H1 (cell line): ENCODE results near the gene RAPGEF5. TPM values are rescaled to one million over a fixed set of nuclear protein-coding genes. Genes with fewer than 3 reads are reported as not detected.

Experiments used
- CHD7 ChIP-seq: fragments of 300-600 bp; sonication (generic); IDR thresholded peaks from 2 replicates; pipeline ENCODE4 v1.7.1; 2012; ENCODE audit warnings: low read length, moderate library complexity, mild to moderate bottlenecking, inconsistent platforms; ENCODE audit not compliant: insufficient replicate concordance
- E2F6 ChIP-seq: IDR thresholded peaks from 2 replicates; pipeline ENCODE4 v1.6.1; 2012; ENCODE audit warnings: inconsistent platforms
- GABPA ChIP-seq: IDR thresholded peaks from 2 replicates; pipeline ENCODE4 v1.6.1; 2011; ENCODE audit warnings: mild to moderate bottlenecking, low read length, moderate library complexity, borderline replicate concordance; ENCODE audit not compliant: insufficient read depth
- JUND ChIP-seq: IDR thresholded peaks from 2 replicates; pipeline ENCODE4 v1.6.1; 2011; ENCODE audit warnings: mild to moderate bottlenecking, improper control_type of control experiment, low read length
- NRF1 ChIP-seq: IDR thresholded peaks from 2 replicates; pipeline ENCODE4 v1.6.1; 2011; ENCODE audit warnings: mild to moderate bottlenecking, low read depth, low read length, improper control_type of control experiment
- TCF12 ChIP-seq: IDR thresholded peaks from 2 replicates; pipeline ENCODE4 v1.6.1; 2011; ENCODE audit warnings: low read depth, mild to moderate bottlenecking, low read length
- USF2 ChIP-seq: IDR thresholded peaks from 2 replicates; pipeline ENCODE4 v1.6.1; 2011; ENCODE audit warnings: low read length, improper control_type of control experiment
- polyA plus RNA-seq, 7 experiments: library from polyadenylated mRNA; depleted of rRNA in 3 of 7; stranded (reverse) in 5 of 7; unstranded in 2 of 7; fragments of >200 nt in 5 of 7; fragments of 200-250 nt in 2 of 7; gene quantifications; 1 replicate in 5 of 7; 2 replicates in 1 of 7; 4 replicates in 1 of 7; pipeline versions ENCODE4 v1.2.1 to v1.2.3, GENCODE V29; 2011 to 2013; ENCODE audit warnings: missing spikeins in 2 of 7, mixed read lengths in 2 of 7
- total RNA-seq: library from RNA; stranded (reverse); fragmentation: NEBNext Ultra II Directional; extraction: Animal tissue kit (Norgen Biotek cat#: 25700); gene quantifications from 2 replicates; pipeline ENCODE4 v1.2.1, GENCODE V29; 2021

The RAPGEF5 gene
- total and polyA plus RNA-seq, 2 of the 8 experiments (the other 6 are each of a cell fraction or from before 2014, with no cell fraction given), result 4.4 to 22.9 TPM

- no peak for TF ChIP-seq USF2
- TF ChIP-seq E2F6, result no peak
- no peak for TF ChIP-seq TCF12
- TF ChIP-seq NRF1, result no peak
- no peak for TF ChIP-seq JUND
- no peak for TF ChIP-seq CHD7
- TF ChIP-seq GABPA, result no peak
These were observed 78.3 kb downstream of the RAPGEF5 start (continued) for GRCh38 chr7:22278660-22279059.
